ENCODE data around the gene SETBP1. TPM values are rescaled to one million over a fixed set of nuclear protein-coding genes. Genes with fewer than 3 reads are reported as not detected.

The SETBP1 gene
- total RNA-seq, 1 donor from 2014 or later = 12.4 TPM

GRCh38 chr18:44695503-44695902 is 14.8 kb downstream of the SETBP1 start:
- no peaks in the 10 kb centered on the region for H3K9me3 ChIP-seq (ENCODE audit: insufficient read depth, low read depth, low read length)
- H4K20me1 ChIP-seq (ENCODE audit: insufficient read depth, low read length) = no peaks in the 10 kb centered on the region
- H3K27me3 ChIP-seq (ENCODE audit: insufficient read depth, low read length) = no peaks in the 10 kb centered on the region
- no peak overlapping the region for H2AFZ ChIP-seq (ENCODE audit: low read depth, low read length)
- H3K4me3 Mint-ChIP-seq (ENCODE audit: unreplicated experiment) = no peak overlapping the region
- no peak overlapping the region for H3K27ac ChIP-seq (ENCODE audit: low read depth, low read length)
- no peaks in the 10 kb centered on the region for H3K36me3 Mint-ChIP-seq (ENCODE audit: low read depth, unreplicated experiment)
- H3K9me3 Mint-ChIP-seq (ENCODE audit: unreplicated experiment) = no peaks in the 10 kb centered on the region
- peak overlapping the region; percentile 0 for H3K27ac Mint-ChIP-seq (ENCODE audit: unreplicated experiment)
- H3K79me2 ChIP-seq (ENCODE audit: insufficient read depth, low read length) = no peaks in the 10 kb centered on the region
- H3K4me3 ChIP-seq (ENCODE audit: insufficient read depth, low read depth, low read length) = no peak overlapping the region
- no peak overlapping the region for H3K9ac ChIP-seq (ENCODE audit: low read length)
- H3K27me3 Mint-ChIP-seq (ENCODE audit: low read depth, unreplicated experiment) = no peaks in the 10 kb centered on the region
- FAIRE-seq = peak; percentile 9
- peaks cover 49% of the 10 kb centered on the region for H3K4me1 Mint-ChIP-seq (ENCODE audit: low read depth, unreplicated experiment)
- TF ChIP-seq EZH2 (IDR thresholded peaks at IDR 0.05; ENCODE audit: insufficient read depth, low read length) = no peak
- no peak for TF ChIP-seq CTCF (IDR thresholded peaks at IDR 0.05; ENCODE audit: insufficient read depth, low read depth, low read length)
- no peak overlapping the region for H3K4me2 ChIP-seq (ENCODE audit: low read length)
- DNase-seq (ENCODE audit: low read depth) = no peak
- no peaks in the 10 kb centered on the region for H3K36me3 ChIP-seq (ENCODE audit: insufficient read depth, low read length)
- H3K4me1 ChIP-seq (ENCODE audit: insufficient read depth, low read length) = peaks cover 9% of the 10 kb centered on the region

DNA sequence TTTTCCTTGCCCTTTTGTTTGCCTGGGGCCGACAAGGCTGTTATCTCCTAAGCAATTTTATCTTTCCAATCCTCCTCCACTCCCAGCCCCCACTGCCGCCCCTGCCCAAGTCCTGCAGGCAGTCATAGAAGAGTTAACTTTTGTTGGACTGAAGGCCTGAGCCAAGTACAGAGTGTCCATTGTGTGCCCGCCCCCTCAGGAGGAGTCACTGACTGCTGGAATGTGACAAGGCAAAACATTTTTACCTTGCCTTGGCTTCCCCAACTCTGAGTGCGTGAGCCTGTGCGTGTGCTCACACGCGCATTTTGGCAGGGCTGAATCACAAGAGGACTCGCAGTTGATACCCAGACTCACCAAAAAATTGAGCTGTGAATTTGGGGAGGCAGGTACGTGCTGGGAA is 16.2 kb downstream of the SETBP1 start:
- H3K27me3 Mint-ChIP-seq (ENCODE audit: low read depth, unreplicated experiment) = no peaks in the 10 kb centered on the region
- H3K4me1 ChIP-seq (ENCODE audit: insufficient read depth, low read length) = peaks cover 15% of the 10 kb centered on the region
- peak; percentile 47 for DNase-seq (ENCODE audit: low read depth)
- H3K9me3 ChIP-seq (ENCODE audit: insufficient read depth, low read depth, low read length) = no peaks in the 10 kb centered on the region
- TF ChIP-seq EZH2 (IDR thresholded peaks at IDR 0.05; ENCODE audit: insufficient read depth, low read length) (no peak), CTCF (IDR thresholded peaks at IDR 0.05; ENCODE audit: insufficient read depth, low read depth, low read length) (no peak)
- H2AFZ ChIP-seq (ENCODE audit: low read depth, low read length) = peak overlapping the region; percentile 46
- H3K4me2 ChIP-seq (ENCODE audit: low read length) = peak overlapping the region; percentile 45
- H3K9ac ChIP-seq (ENCODE audit: low read length) = no peak overlapping the region
- H4K20me1 ChIP-seq (ENCODE audit: insufficient read depth, low read length) = no peaks in the 10 kb centered on the region
- H3K27ac Mint-ChIP-seq (ENCODE audit: unreplicated experiment) = peak overlapping the region; percentile 55
- no peaks in the 10 kb centered on the region for H3K27me3 ChIP-seq (ENCODE audit: insufficient read depth, low read length)
- H3K4me1 Mint-ChIP-seq (ENCODE audit: low read depth, unreplicated experiment) = peaks cover 51% of the 10 kb centered on the region
- no peaks in the 10 kb centered on the region for H3K79me2 ChIP-seq (ENCODE audit: insufficient read depth, low read length)
- H3K9me3 Mint-ChIP-seq (ENCODE audit: unreplicated experiment) = no peaks in the 10 kb centered on the region
- peaks cover 4% of the 10 kb centered on the region for H3K36me3 Mint-ChIP-seq (ENCODE audit: low read depth, unreplicated experiment)
- no peaks in the 10 kb centered on the region for H3K36me3 ChIP-seq (ENCODE audit: insufficient read depth, low read length)
- peak overlapping the region; percentile 51 for H3K4me3 Mint-ChIP-seq (ENCODE audit: unreplicated experiment)
- FAIRE-seq = no peak
- no peak overlapping the region for H3K27ac ChIP-seq (ENCODE audit: low read depth, low read length)
- H3K4me3 ChIP-seq (ENCODE audit: insufficient read depth, low read depth, low read length) = no peak overlapping the region

GRCh38 chr18:44697315-44697714 is 16.6 kb downstream of the SETBP1 start:
- no peak for DNase-seq (ENCODE audit: low read depth)
- H3K9me3 Mint-ChIP-seq (ENCODE audit: unreplicated experiment) = no peaks in the 10 kb centered on the region
- Histone ChIP-seq H3K4me1 (ENCODE audit: insufficient read depth, low read length) (peaks cover 15% of the 10 kb centered on the region), H3K27ac (ENCODE audit: low read depth, low read length) (no peak overlapping the region), H3K79me2 (ENCODE audit: insufficient read depth, low read length) (no peaks in the 10 kb centered on the region), H3K4me3 (ENCODE audit: insufficient read depth, low read depth, low read length) (no peak overlapping the region), H3K27me3 (ENCODE audit: insufficient read depth, low read length) (no peaks in the 10 kb centered on the region), H4K20me1 (ENCODE audit: insufficient read depth, low read length) (no peaks in the 10 kb centered on the region), H2AFZ (ENCODE audit: low read depth, low read length) (peak overlapping the region; percentile 46), H3K9me3 (ENCODE audit: insufficient read depth, low read depth, low read length) (no peaks in the 10 kb centered on the region), H3K4me2 (ENCODE audit: low read length) (peak overlapping the region; percentile 45), H3K36me3 (ENCODE audit: insufficient read depth, low read length) (no peaks in the 10 kb centered on the region), H3K9ac (ENCODE audit: low read length) (no peak overlapping the region)
- H3K36me3 Mint-ChIP-seq (ENCODE audit: low read depth, unreplicated experiment) = peaks cover 4% of the 10 kb centered on the region
- no peak overlapping the region for H3K27ac Mint-ChIP-seq (ENCODE audit: unreplicated experiment)
- TF ChIP-seq EZH2 (IDR thresholded peaks at IDR 0.05; ENCODE audit: insufficient read depth, low read length) (no peak), CTCF (IDR thresholded peaks at IDR 0.05; ENCODE audit: insufficient read depth, low read depth, low read length) (no peak)
- FAIRE-seq = no peak
- no peaks in the 10 kb centered on the region for H3K27me3 Mint-ChIP-seq (ENCODE audit: low read depth, unreplicated experiment)
- H3K4me1 Mint-ChIP-seq (ENCODE audit: low read depth, unreplicated experiment) = peaks cover 51% of the 10 kb centered on the region
- H3K4me3 Mint-ChIP-seq (ENCODE audit: unreplicated experiment) = peak overlapping the region; percentile 51

Measured in astrocyte (in vitro differentiated cells and primary cell).